ENCODE data around the gene ADAM21.
"Not testable (repeated sequence)": the region's sequence is repeated elsewhere in the genome, so short reads cannot be mapped to it uniquely, and the experiment has no call there.

The ADAM21 gene

DNA sequence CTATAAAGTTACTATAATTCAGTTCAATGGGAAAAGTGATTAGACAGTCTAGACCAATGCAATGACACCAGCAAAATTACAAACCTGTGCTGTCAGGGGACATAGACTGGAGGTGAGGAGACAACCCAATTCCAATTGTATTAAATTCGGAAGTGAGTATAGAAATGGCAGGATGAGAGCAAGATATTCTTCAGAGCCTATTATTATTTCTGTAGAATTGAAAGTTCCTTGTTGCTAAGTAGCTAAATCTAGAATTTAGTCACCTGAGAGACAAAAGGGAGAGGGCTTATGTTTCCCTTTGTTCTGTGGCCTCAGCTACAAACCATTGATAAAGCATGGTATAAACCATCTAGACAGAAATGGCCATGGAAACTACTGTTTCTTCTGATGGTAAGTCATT is at the start of gene ADAM21:
Gene ADAM21 (plus strand): TSS at position 301 of the 400 bp plus-strand sequence. CDS start 5,326 bp downstream, outside the sequence.
- Histone ChIP-seq H3K36me3 (ENCODE audit: control insufficient read depth, insufficient read depth, low read length) (no peaks in the 10 kb centered on the region), H3K27me3 (ENCODE audit: control insufficient read depth, insufficient read depth, low read length) (no peaks in the 10 kb centered on the region), H3K9me3 (ENCODE audit: control insufficient read depth, low read length) (no peaks in the 10 kb centered on the region), H3K4me3 (ENCODE audit: low read length) (no peak within 1 kb of the TSS), H3K4me1 (ENCODE audit: control insufficient read depth, insufficient read depth, low read length) (no peaks in the 10 kb centered on the region), H3K9ac (ENCODE audit: low read length) (no peak within 1 kb of the TSS)

DNA sequence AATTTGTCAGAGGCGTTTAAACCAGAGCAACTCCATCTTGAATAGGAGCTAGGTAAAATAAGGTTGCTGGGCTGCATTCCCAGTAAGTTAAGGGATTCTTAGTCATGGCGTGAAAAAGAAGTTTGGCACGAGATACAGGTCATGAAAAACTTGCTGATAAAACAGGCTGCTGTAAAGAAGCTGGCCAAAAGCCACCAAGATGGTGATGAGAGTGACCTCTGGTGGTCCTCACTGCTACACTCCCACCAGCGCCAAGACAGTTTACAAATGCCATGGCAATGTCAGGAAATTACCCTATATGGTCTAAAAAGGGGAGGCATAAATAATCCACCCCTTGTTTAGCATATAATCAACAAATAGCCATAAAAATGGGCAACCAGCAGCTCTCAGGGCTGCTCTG is 48.6 kb upstream of the ADAM21 start:
- not testable (repeated sequence) for H3K9ac ChIP-seq (ENCODE audit: low read length); H3K27me3 ChIP-seq (ENCODE audit: control insufficient read depth, insufficient read depth, low read length); H3K4me3 ChIP-seq (ENCODE audit: low read length); H3K9me3 ChIP-seq (ENCODE audit: control insufficient read depth, low read length); H3K36me3 ChIP-seq (ENCODE audit: control insufficient read depth, insufficient read depth, low read length)
- H3K4me1 ChIP-seq (ENCODE audit: control insufficient read depth, insufficient read depth, low read length) = peaks cover 19% of the 10 kb centered on the region

DNA sequence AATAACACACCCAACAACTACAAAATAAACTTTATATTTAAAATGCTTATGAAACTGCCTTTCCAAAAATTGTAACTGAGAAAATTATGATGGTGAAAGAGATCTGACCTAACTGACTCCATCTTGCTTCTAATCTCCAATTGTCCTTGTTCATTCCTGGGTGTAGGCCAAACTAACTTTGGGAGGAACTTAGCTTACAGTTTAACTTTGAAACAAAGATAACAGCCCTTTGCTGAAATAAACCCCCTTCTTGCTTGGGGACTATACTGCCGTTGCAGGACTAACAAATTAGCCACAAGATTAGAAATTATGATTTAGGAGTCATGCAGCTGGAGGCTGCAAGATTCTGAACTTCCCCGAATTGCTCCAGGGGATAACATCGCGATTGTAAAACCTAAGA is 45.8 kb upstream of the ADAM21 start:
- peaks cover 14% of the 10 kb centered on the region for H3K4me1 ChIP-seq (ENCODE audit: control insufficient read depth, insufficient read depth, low read length)
- H3K27me3 ChIP-seq (ENCODE audit: control insufficient read depth, insufficient read depth, low read length); H3K9me3 ChIP-seq (ENCODE audit: control insufficient read depth, low read length); H3K9ac ChIP-seq (ENCODE audit: low read length); H3K36me3 ChIP-seq (ENCODE audit: control insufficient read depth, insufficient read depth, low read length); H3K4me3 ChIP-seq (ENCODE audit: low read length): not testable (repeated sequence)

DNA sequence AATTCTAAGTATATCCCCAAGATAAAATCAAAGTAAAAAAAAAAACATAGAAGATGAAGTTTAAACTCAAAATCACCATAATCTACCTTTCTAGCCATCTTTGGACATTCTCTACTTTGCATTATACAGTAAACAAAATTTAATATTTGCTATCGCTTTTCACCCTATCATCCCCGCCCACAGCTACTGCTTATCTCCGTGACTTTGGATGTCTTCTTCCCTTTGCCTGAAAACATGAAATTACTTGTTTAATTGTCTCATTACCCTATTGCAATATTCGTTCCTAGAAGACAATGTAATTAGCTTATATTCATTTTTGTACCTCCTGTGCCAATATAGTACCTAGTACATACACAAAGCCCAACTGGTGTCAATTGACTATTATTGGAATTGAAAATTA is 44.4 kb upstream of the ADAM21 start:
- Histone ChIP-seq H3K4me3 (ENCODE audit: low read length) (no peak overlapping the region), H3K36me3 (ENCODE audit: control insufficient read depth, insufficient read depth, low read length) (no peaks in the 10 kb centered on the region), H3K9ac (ENCODE audit: low read length) (no peak overlapping the region), H3K9me3 (ENCODE audit: control insufficient read depth, low read length) (peaks cover 4% of the 10 kb centered on the region), H3K27me3 (ENCODE audit: control insufficient read depth, insufficient read depth, low read length) (no peaks in the 10 kb centered on the region), H3K4me1 (ENCODE audit: control insufficient read depth, insufficient read depth, low read length) (peaks cover 14% of the 10 kb centered on the region)

DNA sequence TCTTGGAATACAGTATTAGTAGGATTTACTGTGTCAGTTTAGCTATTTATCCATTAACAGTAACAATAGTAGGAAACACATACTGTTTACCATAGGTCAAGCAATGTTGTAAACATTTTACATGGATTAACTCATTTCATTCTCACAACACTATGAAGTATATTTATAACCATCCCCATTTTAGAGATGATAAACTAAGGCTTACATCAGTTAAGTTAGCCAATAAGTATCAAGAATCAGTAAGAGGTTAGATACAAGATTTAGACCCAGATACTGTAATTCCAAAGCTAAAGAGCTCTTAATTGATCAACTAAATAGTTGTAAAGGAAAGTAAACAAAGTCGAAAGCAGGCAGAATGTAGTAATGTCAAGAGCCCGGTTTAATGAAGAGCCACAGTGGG is 36.2 kb upstream of the ADAM21 start:
- H3K27me3 ChIP-seq (ENCODE audit: control insufficient read depth, insufficient read depth, low read length) = no peaks in the 10 kb centered on the region
- no peaks in the 10 kb centered on the region for H3K9me3 ChIP-seq (ENCODE audit: control insufficient read depth, low read length)
- no peak overlapping the region for H3K4me3 ChIP-seq (ENCODE audit: low read length)
- H3K4me1 ChIP-seq (ENCODE audit: control insufficient read depth, insufficient read depth, low read length) = peaks cover 4% of the 10 kb centered on the region
- H3K9ac ChIP-seq (ENCODE audit: low read length) = peak overlapping the region; percentile 70
- H3K36me3 ChIP-seq (ENCODE audit: control insufficient read depth, insufficient read depth, low read length) = no peaks in the 10 kb centered on the region

DNA sequence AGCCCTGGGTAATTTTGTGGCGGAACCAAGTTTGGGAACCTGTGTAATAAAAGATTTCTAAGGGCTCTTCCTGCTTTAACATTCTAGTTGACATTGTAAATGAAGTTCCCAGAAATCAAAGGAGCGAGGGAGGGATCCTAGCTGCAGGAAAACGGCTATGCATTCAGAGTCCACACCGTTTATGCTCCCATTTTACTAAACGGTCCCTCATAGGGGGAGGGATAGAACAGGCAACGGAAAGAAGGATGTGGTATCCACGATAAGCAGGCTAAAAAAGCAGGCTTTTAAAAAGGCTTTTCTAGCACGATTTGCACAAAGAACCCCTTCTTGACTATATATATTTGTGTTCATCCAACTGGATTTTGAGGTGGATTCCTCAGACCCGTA is 35.6 kb upstream of the ADAM21 start:
- Histone ChIP-seq H3K9ac (ENCODE audit: low read length) (peak overlapping the region; percentile 70), H3K27me3 (ENCODE audit: control insufficient read depth, insufficient read depth, low read length) (no peaks in the 10 kb centered on the region)

DNA sequence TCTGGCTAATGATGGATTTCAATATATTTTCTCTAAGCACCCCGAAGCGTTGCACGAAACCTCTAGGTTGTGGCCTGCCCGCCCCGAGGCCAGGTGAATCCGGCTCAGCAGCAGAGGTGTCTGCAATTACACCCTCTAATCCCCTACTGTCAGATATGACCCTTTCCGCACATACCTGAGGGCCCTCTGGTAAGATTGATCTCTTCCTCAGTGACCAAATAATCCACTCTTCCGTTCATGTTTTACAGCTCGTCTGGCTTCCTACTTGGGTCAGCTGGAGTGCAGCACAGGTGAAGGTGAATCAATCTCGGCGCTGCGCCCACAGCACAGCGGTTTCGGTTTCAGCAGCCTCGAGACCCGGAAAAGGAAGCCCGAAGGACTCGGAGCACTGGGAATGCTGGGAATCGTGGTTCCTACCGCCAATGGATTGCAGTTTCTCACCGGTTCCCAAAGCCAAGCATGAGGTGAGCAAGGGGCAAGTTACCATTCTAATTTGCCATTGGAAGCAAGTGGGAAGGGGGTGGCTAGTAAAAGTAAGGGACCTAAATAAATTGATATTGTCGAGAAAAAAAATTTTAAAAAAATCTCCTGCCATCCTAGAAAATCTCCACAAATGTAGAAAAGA is 35.1 kb upstream of the ADAM21 start, which contains the start of gene SYNJ2BP:
Gene SYNJ2BP (minus strand): TSS at position 366 of the 625 bp plus-strand sequence. CDS start 127 bp downstream, at position 239.
- Histone ChIP-seq H3K27me3 (ENCODE audit: control insufficient read depth, insufficient read depth, low read length) (no peaks in the 10 kb centered on the region), H3K9me3 (ENCODE audit: control insufficient read depth, low read length) (no peaks in the 10 kb centered on the region), H3K9ac (ENCODE audit: low read length) (peak within 1 kb of the TSS; percentile 70)

More for the DNA sequence above, 35.6 kb upstream of the ADAM21 start:
- Histone ChIP-seq H3K9me3 (ENCODE audit: control insufficient read depth, low read length) (no peaks in the 10 kb centered on the region), H3K36me3 (ENCODE audit: control insufficient read depth, insufficient read depth, low read length) (no peaks in the 10 kb centered on the region), H3K4me3 (ENCODE audit: low read length) (peak overlapping the region; percentile 64), H3K4me1 (ENCODE audit: control insufficient read depth, insufficient read depth, low read length) (peaks cover 4% of the 10 kb centered on the region)

DNA sequence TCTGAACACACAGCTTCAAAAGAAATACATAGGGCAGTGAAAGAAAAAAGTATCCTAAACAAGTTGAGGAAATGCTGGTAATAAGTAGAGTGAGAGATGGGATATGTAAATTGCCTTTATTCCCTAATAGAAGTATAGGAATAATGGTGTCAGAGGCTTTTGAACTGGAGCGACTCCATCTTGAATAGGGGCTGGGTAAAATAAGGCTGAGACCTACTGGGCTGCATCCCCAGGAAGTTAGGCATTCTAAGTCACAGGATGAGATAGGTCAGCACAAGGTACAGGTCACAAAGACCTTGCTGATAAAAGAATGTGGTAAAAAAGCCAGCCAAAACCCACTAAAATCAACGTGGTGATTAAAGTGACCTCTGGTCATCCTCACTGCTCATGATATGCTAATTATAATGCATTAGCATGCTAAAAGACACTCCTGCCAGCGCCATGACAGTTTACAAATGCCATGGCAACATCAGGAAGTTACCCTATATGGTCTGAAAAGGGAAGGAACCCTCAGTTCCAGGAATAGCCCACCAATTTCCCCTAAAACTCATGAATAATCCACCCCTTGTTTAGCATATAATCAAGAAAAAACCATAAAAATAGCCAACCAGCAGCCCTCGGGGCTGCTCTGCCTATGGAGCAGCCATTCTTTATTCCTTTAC is 32.6 kb upstream of the ADAM21 start:
- not testable (repeated sequence) for H3K4me3 ChIP-seq (ENCODE audit: low read length); H3K9ac ChIP-seq (ENCODE audit: low read length); H3K36me3 ChIP-seq (ENCODE audit: control insufficient read depth, insufficient read depth, low read length); H3K27me3 ChIP-seq (ENCODE audit: control insufficient read depth, insufficient read depth, low read length); H3K9me3 ChIP-seq (ENCODE audit: control insufficient read depth, low read length); H3K4me1 ChIP-seq (ENCODE audit: control insufficient read depth, insufficient read depth, low read length)

More for the DNA sequence above, 35.1 kb upstream of the ADAM21 start, which contains the start of gene SYNJ2BP:
- Histone ChIP-seq H3K4me1 (ENCODE audit: control insufficient read depth, insufficient read depth, low read length) (peaks cover 4% of the 10 kb centered on the region), H3K4me3 (ENCODE audit: low read length) (peak within 1 kb of the TSS; percentile 64), H3K36me3 (ENCODE audit: control insufficient read depth, insufficient read depth, low read length) (no peaks in the 10 kb centered on the region)

DNA sequence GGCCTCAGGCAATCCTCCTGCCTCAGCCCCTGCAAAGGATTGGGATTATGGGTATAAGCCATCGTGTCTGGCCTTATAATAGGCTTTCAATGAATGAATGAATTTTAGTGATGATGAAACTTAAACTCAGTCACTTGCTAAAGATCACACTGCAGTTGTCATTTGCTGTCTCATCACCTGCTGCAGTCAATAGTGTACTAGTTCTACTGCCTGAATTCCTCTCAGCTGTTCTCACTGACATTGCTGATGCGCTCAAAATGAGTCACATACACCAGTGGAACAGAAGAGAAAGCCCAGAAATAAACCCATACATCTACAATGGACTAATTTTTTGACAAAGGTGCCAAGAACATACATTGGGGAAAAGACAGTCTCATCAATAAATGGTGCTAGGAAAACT is 29.4 kb upstream of the ADAM21 start:
- Histone ChIP-seq H3K36me3 (ENCODE audit: control insufficient read depth, insufficient read depth, low read length) (no peaks in the 10 kb centered on the region), H3K4me3 (ENCODE audit: low read length) (no peak overlapping the region), H3K9ac (ENCODE audit: low read length) (no peak overlapping the region), H3K9me3 (ENCODE audit: control insufficient read depth, low read length) (no peaks in the 10 kb centered on the region), H3K27me3 (ENCODE audit: control insufficient read depth, insufficient read depth, low read length) (no peaks in the 10 kb centered on the region), H3K4me1 (ENCODE audit: control insufficient read depth, insufficient read depth, low read length) (no peaks in the 10 kb centered on the region)

DNA sequence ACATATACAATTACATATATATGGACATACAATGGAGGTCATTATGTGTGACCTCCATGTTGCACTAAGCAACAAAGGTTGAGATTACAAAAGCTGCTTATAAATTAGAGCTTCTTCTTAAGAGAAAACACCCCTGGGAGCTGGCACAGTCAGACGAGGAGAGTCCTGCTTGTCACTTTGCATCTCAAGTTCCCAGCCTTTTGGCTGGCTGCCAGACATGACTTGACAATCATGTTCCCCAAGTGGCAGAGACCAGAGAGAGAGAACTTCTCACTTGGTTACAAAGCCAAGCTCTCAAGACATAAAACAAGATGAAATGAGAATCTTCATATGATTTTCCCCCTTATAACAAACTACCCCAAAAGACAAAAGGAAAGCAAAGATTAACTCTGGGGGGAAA is 26.6 kb upstream of the ADAM21 start:
- no peaks in the 10 kb centered on the region for H3K27me3 ChIP-seq (ENCODE audit: control insufficient read depth, insufficient read depth, low read length)
- H3K36me3 ChIP-seq (ENCODE audit: control insufficient read depth, insufficient read depth, low read length) = no peaks in the 10 kb centered on the region
- no peaks in the 10 kb centered on the region for H3K4me1 ChIP-seq (ENCODE audit: control insufficient read depth, insufficient read depth, low read length)
- H3K4me3 ChIP-seq (ENCODE audit: low read length) = no peak overlapping the region
- no peak overlapping the region for H3K9ac ChIP-seq (ENCODE audit: low read length)
- no peaks in the 10 kb centered on the region for H3K9me3 ChIP-seq (ENCODE audit: control insufficient read depth, low read length)

DNA sequence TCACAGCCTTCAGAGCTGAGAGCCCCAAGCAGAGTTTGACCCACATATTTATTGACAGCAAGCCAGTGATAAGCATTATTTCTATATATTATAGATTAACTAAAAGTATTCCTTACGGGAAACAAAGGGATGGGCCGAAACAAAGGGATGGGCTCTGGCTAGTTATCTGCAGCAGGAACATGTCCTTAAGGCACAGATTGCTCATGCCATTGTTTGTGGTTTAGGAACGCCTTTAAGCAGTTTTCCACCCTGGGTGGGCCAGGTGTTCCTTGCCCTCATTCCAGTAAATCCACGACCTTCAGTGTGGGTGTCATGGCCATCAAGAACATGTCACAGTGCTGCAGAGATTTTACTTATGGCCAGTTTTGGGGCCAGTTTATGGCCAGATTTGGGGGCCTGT is 25.4 kb upstream of the ADAM21 start:
- H3K4me3 ChIP-seq (ENCODE audit: low read length); H3K36me3 ChIP-seq (ENCODE audit: control insufficient read depth, insufficient read depth, low read length); H3K4me1 ChIP-seq (ENCODE audit: control insufficient read depth, insufficient read depth, low read length); H3K9ac ChIP-seq (ENCODE audit: low read length); H3K27me3 ChIP-seq (ENCODE audit: control insufficient read depth, insufficient read depth, low read length); H3K9me3 ChIP-seq (ENCODE audit: control insufficient read depth, low read length): not testable (repeated sequence)

DNA sequence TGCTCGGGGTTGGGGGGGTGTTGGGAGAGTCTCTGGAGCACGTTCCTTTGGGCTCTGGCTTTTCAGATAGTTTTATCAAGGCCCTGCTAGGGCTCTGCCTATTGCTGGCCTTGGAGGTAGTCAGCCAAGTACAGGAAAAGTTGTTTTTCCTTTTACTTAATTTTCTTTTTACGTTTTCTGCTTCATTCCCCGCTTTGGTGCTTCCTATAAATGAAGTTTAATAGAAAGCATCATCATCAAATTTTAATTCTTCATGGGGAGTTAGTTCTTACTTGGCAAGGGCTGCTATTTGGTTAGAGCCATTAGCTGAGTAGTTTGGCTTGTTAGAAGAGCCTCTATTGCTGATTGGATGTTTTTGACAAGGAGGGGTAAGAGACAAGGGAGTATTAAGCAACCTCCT is 15.1 kb upstream of the ADAM21 start:
- no peak overlapping the region for H3K4me3 ChIP-seq (ENCODE audit: low read length)
- no peaks in the 10 kb centered on the region for H3K9me3 ChIP-seq (ENCODE audit: control insufficient read depth, low read length)
- no peaks in the 10 kb centered on the region for H3K4me1 ChIP-seq (ENCODE audit: control insufficient read depth, insufficient read depth, low read length)
- no peak overlapping the region for H3K9ac ChIP-seq (ENCODE audit: low read length)
- H3K27me3 ChIP-seq (ENCODE audit: control insufficient read depth, insufficient read depth, low read length) = no peaks in the 10 kb centered on the region
- no peaks in the 10 kb centered on the region for H3K36me3 ChIP-seq (ENCODE audit: control insufficient read depth, insufficient read depth, low read length)
